Sciatic nerve (tissue), 2 donors: ENCODE results near the gene ACP4. TPM values are rescaled to one million over a fixed set of nuclear protein-coding genes. Genes with fewer than 3 reads are reported as not detected.
"Not testable (repeated sequence)": the region's sequence is repeated elsewhere in the genome, so short reads cannot be mapped to it uniquely, and the experiment has no call there.

ENCODE experiments used
- ATAC-seq: fragments of 200-7000 bp; cut with Tn5 transposase; one replicate; pipeline ENCODE4 v1.9.1; 2020; ENCODE audit warnings: mild to moderate bottlenecking, moderate library complexity
- DNase-seq: peaks from one replicate; pipeline ENCODE4 v3.0.0-alpha.2; 2020; ENCODE audit warnings: low spot score
- intact Hi-C: fragments of 100-400 bp; cut with DNase I; formaldehyde crosslinking; loops from one replicate; pipeline ENCODE4 v1.14.2; 2022
- total RNA-seq: library from RNA; stranded (reverse); fragmentation: NEBNext Ultra II Directional; extraction: Animal tissue kit (Norgen Biotek cat#: 25700); gene quantifications from one replicate; pipeline ENCODE4 v1.2.1, GENCODE V29; 2021
- donor health status: DM: no; HTN: no; CAD: no.
- donor health status: DM: no; HTN: no; CAD: no.

ACP4 gene
- not detected for total RNA-seq

- intact Hi-C loops = no loop called here
- peak; percentile 34 for ATAC-seq
- no peak for DNase-seq
These were observed at the start of gene ACP4 for GRCh38 chr19:50790396-50790795. Gene ACP4, plus strand, starts transcription at chr19:50790415. Its CDS starts 0 bp downstream, at chr19:50790415.

GRCh38 chr19:50741179-50741933 lies 48.9 kb upstream of the ACP4 start:
- DNase-seq (no peak), ATAC-seq (no peak)
- intact Hi-C loops = no loop called here

- intact Hi-C loops = no loop called here
- ATAC-seq = no peak
These were observed 46.7 kb upstream of the ACP4 start for GRCh38 chr19:50743537-50743936.

GRCh38 chr19:50745221-50745620 lies 45.0 kb upstream of the ACP4 start:
- no peak for DNase-seq
- intact Hi-C loops = no loop called here
- ATAC-seq = no peak

More at GRCh38 chr19:50743537-50743936, 46.7 kb upstream of the ACP4 start:
- DNase-seq = no peak

GRCh38 chr19:50747141-50747540 lies 43.1 kb upstream of the ACP4 start:
- DNase-seq, intact Hi-C loops, ATAC-seq: not testable (repeated sequence)

GRCh38 chr19:50749490-50749889 lies 40.7 kb upstream of the ACP4 start:
- intact Hi-C loops = no loop called here
- ATAC-seq = no peak
- DNase-seq = no peak

- intact Hi-C loops = no loop called here
- no peak for ATAC-seq
- DNase-seq = no peak
These were observed 40.2 kb upstream of the ACP4 start for GRCh38 chr19:50750010-50750409.

- ATAC-seq = no peak
- intact Hi-C loops = no loop called here
- no peak for DNase-seq
These were observed 36.3 kb upstream of the ACP4 start for GRCh38 chr19:50753879-50754278.

GRCh38 chr19:50756244-50756643 lies 34.0 kb upstream of the ACP4 start:
- intact Hi-C loops, ATAC-seq, DNase-seq: not testable (repeated sequence)

GRCh38 chr19:50757624-50758023 lies 32.6 kb upstream of the ACP4 start:
- DNase-seq, ATAC-seq, intact Hi-C loops: not testable (repeated sequence)

- ATAC-seq, intact Hi-C loops, DNase-seq: not testable (repeated sequence)
These were observed 31.1 kb upstream of the ACP4 start for GRCh38 chr19:50759076-50759475.

- DNase-seq (no peak), ATAC-seq (no peak)
- intact Hi-C loops = no loop called here
These were observed 30.3 kb upstream of the ACP4 start for GRCh38 chr19:50759886-50760285.

- intact Hi-C loops, DNase-seq, ATAC-seq: not testable (repeated sequence)
These were observed 28.7 kb upstream of the ACP4 start for GRCh38 chr19:50761501-50761900.

GRCh38 chr19:50763521-50763920 lies 26.7 kb upstream of the ACP4 start:
- ATAC-seq, DNase-seq, intact Hi-C loops: not testable (repeated sequence)

- DNase-seq (no peak), ATAC-seq (no peak)
- intact Hi-C loops = no loop called here
These were observed 25.8 kb upstream of the ACP4 start for GRCh38 chr19:50764409-50764808.

GRCh38 chr19:50766746-50767145 lies 23.5 kb upstream of the ACP4 start:
- ATAC-seq, intact Hi-C loops, DNase-seq: not testable (repeated sequence)

GRCh38 chr19:50767263-50767662 lies 23.0 kb upstream of the ACP4 start:
- intact Hi-C loops, DNase-seq, ATAC-seq: not testable (repeated sequence)

- no peak for ATAC-seq
- intact Hi-C loops = no loop called here
These were observed 21.9 kb upstream of the ACP4 start for GRCh38 chr19:50768277-50768676.

GRCh38 chr19:50770164-50770563 lies 20.1 kb upstream of the ACP4 start, which contains the start of gene GPR32:
Gene GPR32, plus strand, starts transcription at chr19:50770464. Its CDS starts 137 bp downstream, at chr19:50770601.
- intact Hi-C loops, DNase-seq, ATAC-seq: not testable (repeated sequence)

More at GRCh38 chr19:50768277-50768676, 21.9 kb upstream of the ACP4 start:
- no peak for DNase-seq

GRCh38 chr19:50770888-50771287 lies 19.3 kb upstream of the ACP4 start:
- no peak for ATAC-seq

More at GRCh38 chr19:50770888-50771287, 19.3 kb upstream of the ACP4 start:
- DNase-seq = no peak
- intact Hi-C loops = no loop called here
